MM.1S (cell line): ENCODE data around the gene CACNA1D.

Experiments used
- EZH2 ChIP-seq: fragments of 300-600 bp; sonication (generic); optimal IDR thresholded peaks from 2 replicates; pipeline ENCODE3; 2017; ENCODE audit warnings: low read depth, mild to moderate bottlenecking, antibody characterized with exemption, low read length, mixed read lengths
- EZH2phosphoT487 ChIP-seq: fragments of 300-600 bp; sonication (generic); IDR thresholded peaks from 2 replicates; pipeline ENCODE4 v1.6.1; 2018; ENCODE audit warnings: antibody characterized with exemption, low read length

DNA sequence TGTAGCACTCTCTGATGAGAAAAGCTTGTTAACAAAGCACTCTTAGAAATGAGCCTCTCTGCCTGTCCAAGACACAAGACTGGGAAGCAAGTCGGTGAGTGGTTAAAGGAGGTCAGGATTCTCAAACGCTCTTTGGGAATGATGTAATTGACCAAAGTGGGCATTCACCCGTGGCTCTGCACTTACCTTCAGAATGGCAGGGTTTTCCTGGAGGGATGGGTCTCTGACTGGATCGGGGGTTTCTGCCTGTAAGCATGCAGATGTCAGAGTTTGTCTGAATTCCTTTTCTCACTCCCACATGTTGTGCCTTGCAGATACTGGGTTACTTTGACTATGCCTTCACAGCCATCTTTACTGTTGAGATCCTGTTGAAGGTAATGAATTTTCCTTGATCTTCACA, 245.6 kb downstream of the CACNA1D start:
- no peak for TF ChIP-seq EZH2phosphoT487
- TF ChIP-seq EZH2: no peak
